ENCODE results near the gene ATP6V1F.
A peak's percentile ranks its signal among the peaks of the same experiment; 100 is the strongest.

ATP6V1F gene

DNA sequence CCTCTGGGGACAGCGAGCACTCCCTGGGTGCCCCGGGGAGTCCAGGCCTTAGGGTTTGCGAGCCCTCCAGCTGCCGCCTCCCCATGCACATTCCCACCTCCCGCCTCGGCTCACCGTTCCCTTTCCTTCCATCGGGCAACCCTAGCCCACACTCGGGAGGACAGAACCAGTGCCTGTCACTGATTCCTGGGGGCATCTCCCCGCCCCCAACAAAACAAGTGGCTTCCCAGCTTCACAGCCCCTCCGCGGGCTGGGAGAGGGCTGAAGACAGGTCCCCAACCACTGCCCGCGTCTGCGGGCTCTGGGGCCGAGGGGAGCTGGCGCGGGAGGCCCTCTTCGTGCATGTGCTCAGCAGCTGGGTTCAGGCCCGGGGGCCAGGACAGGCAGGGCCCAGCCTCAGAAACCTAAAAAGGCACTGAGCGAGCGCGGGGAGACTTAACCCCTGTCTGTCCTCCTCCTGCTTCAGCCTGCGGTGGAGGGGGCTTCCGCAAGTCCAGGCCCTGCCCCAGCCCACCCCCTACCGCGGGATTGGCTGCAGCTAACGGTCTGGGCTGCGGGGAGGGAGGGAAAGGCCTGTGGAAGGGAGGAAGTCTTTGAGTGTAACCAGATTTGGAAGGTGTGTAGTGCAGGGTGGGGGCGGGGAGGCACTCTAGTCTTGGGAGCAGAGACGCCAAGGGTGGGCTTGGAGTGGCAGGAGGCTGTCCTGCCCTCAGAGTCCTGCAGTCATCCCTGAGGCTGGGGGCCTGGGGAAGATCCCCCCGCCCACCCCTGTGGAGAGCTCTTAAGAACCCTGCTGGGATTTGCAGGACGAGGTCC is 31.3 kb upstream of the ATP6V1F start:
- H3K4me3 ChIP-seq (ENCODE audit: low read depth, low read length), result peak overlapping the region; percentile 87
- in situ Hi-C loops (cut with HindIII; ENCODE audit: low sequenced_read_pairs), result no loop called here
- TF ChIP-seq, protein P1, sequence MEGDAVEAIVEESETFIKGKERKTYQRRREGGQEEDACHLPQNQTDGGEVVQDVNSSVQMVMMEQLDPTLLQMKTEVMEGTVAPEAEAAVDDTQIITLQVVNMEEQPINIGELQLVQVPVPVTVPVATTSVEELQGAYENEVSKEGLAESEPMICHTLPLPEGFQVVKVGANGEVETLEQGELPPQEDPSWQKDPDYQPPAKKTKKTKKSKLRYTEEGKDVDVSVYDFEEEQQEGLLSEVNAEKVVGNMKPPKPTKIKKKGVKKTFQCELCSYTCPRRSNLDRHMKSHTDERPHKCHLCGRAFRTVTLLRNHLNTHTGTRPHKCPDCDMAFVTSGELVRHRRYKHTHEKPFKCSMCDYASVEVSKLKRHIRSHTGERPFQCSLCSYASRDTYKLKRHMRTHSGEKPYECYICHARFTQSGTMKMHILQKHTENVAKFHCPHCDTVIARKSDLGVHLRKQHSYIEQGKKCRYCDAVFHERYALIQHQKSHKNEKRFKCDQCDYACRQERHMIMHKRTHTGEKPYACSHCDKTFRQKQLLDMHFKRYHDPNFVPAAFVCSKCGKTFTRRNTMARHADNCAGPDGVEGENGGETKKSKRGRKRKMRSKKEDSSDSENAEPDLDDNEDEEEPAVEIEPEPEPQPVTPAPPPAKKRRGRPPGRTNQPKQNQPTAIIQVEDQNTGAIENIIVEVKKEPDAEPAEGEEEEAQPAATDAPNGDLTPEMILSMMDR (IDR thresholded peaks at IDR 0.05; ENCODE audit: low read depth, low read length, missing control alignments), result no peak
- peak; percentile 31 for DNase-seq (ENCODE audit: low read depth)

DNA sequence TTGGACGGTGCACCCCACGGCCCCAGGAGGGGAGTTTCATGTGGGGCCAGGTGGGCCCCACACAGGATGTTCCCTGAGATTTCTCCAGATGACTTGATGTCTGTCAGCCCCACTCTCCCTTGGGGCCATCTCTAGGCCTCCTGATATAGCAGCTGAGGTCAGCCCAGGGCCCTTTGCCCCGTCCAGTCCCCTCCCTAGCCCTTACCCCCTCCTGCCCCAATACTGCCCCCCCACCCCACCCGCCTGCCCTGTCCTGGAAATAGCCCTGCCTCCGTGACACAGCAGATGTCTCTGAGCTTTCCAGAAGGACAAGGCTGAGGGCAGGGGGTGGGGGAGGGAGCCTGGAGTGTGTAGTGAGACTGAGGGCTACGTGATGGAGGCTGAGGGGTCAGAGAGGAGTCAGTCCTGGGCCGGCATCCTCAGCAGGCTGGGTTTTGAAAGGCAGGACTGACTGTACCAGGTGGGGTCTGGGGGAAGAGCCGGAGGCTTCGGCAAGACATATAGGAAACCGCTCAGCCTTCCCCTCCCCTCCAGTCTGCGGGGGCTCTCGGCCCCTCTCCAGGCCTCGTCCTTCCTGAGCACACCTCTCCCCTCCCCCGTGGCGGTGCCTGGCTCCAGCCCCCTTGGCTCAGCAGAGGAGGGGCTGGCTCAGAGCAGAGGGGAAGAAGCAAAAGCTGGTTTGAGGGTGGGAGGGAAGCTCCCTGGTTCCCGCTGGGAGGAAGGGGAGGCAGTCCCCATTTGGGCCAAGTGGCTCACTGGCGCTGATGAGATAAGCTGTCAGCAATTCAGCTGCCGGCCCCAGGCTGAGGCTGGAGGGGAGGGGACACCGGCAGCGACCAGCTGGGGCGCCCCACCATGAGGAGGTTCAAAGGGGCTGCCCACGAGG is 30.4 kb upstream of the ATP6V1F start:
- TF ChIP-seq, protein P1 (IDR thresholded peaks at IDR 0.05; ENCODE audit: low read depth, low read length, missing control alignments), result no peak
- DNase-seq (ENCODE audit: low read depth), result peak; percentile 23
- in situ Hi-C loops (cut with HindIII; ENCODE audit: low sequenced_read_pairs), result no loop called here
- H3K4me3 ChIP-seq (ENCODE audit: low read depth, low read length), result peak overlapping the region; percentile 87

DNA sequence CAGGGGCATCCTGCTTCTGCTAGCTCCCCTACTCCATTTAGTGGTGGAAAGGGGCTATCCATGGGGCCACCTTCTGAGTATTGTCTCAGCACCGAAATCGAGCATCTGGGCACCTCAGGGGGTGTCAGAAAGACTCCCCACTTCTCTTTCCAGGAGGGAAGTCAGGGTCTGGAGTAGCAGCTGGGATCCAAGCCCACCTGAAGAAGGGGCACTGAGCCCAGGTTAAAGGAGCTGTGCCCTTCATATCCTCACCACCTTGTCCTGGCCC is 29.8 kb upstream of the ATP6V1F start:
- H3K4me3 ChIP-seq (ENCODE audit: low read depth, low read length), result peak overlapping the region; percentile 87
- TF ChIP-seq, protein P1 (IDR thresholded peaks at IDR 0.05; ENCODE audit: low read depth, low read length, missing control alignments), result no peak
- no peak for DNase-seq (ENCODE audit: low read depth)
- in situ Hi-C loops (cut with HindIII; ENCODE audit: low sequenced_read_pairs), result no loop called here

- H3K4me3 ChIP-seq (ENCODE audit: low read depth, low read length), result peak overlapping the region; percentile 87
- in situ Hi-C loops (cut with HindIII; ENCODE audit: low sequenced_read_pairs), result no loop called here
- TF ChIP-seq, protein P1 (IDR thresholded peaks at IDR 0.05; ENCODE audit: low read depth, low read length, missing control alignments), result no peak
- peak; percentile 92 for DNase-seq (ENCODE audit: low read depth)
These were observed 29.3 kb upstream of the ATP6V1F start for GRCh38 chr7:128833148-128833945.

DNA sequence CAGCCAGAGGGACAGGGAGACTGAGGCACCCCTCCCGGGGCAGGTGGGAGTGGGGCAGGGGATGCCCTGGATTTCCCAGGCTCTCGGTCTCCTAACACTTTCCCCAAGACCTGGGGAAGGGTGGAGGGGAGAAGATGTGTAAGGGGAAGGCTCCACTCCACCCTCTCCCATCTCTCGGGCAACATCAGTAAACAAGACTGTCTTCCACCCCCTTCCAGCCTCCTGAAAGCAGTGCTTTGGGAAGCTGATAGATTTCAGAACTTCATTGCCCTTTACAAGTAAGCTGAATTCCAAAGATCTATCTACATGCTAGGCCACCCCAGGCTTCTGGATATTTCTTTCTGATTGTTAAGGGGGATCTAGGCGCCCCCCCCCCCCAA is 28.7 kb upstream of the ATP6V1F start:
- DNase-seq (ENCODE audit: low read depth), result no peak
- in situ Hi-C loops (cut with HindIII; ENCODE audit: low sequenced_read_pairs), result no loop called here
- TF ChIP-seq, protein P1 (IDR thresholded peaks at IDR 0.05; ENCODE audit: low read depth, low read length, missing control alignments), result no peak

DNA sequence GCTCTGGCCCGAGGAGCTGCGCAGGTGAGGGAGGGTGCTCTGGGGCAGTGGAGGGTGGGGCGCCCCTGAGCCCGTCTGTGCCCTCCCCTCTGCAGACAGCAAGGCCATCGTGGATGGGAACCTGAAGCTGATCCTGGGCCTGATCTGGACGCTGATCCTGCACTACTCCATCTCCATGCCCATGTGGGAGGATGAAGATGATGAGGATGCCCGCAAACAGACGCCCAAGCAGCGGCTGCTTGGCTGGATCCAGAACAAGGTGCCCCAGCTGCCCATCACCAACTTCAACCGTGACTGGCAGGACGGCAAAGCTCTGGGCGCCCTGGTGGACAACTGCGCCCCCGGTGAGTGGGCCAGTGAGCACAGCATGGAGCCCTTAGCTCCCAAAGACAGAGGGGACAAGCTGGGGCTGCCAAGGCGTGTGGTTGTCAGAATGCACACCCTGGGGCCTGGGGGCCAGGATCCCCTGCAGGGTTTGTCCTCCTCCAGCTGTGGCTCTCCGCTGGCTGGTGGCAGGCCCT is 27.4 kb upstream of the ATP6V1F start:
- DNase-seq (ENCODE audit: low read depth), result no peak
- no peak overlapping the region for H3K4me3 ChIP-seq (ENCODE audit: low read depth, low read length)
- in situ Hi-C loops (cut with HindIII; ENCODE audit: low sequenced_read_pairs), result no loop called here
- TF ChIP-seq, protein P1 (IDR thresholded peaks at IDR 0.05; ENCODE audit: low read depth, low read length, missing control alignments), result no peak

More for the DNA sequence above, 28.7 kb upstream of the ATP6V1F start:
- H3K4me3 ChIP-seq (ENCODE audit: low read depth, low read length), result peak overlapping the region; percentile 87
